GM10266 (cell line): ENCODE results near the gene SUCNR1.
"Not testable (repeated sequence)": the region's sequence is repeated elsewhere in the genome, so short reads cannot be mapped to it uniquely, and the experiment has no call there.

Experiments used
- DNase-seq: peaks from one replicate; pipeline ENCODE4 v3.0.0; 2012; ENCODE audit errors: extremely low spot score
- CTCF ChIP-seq: IDR thresholded peaks from 2 replicates; pipeline ENCODE4 v1.5.1; 2012; ENCODE audit warnings: mild to moderate bottlenecking, low read depth; ENCODE audit not compliant: control insufficient read depth, insufficient read depth; ENCODE audit errors: missing control alignments

The SUCNR1 gene

GRCh38 chr3:151880416-151880690 is 6.9 kb downstream of the SUCNR1 start:
- no peak for TF ChIP-seq CTCF
- no peak for DNase-seq

- no peak for TF ChIP-seq CTCF
- no peak for DNase-seq
Measured at GRCh38 chr3:151881137-151881536, 7.7 kb downstream of the SUCNR1 start.

- not testable (repeated sequence) for DNase-seq
Measured at GRCh38 chr3:151885397-151885796, 12.0 kb downstream of the SUCNR1 start.

GRCh38 chr3:151887450-151888211 is 14.2 kb downstream of the SUCNR1 start:
- DNase-seq = not testable (repeated sequence)

GRCh38 chr3:151890721-151891141 is 17.3 kb downstream of the SUCNR1 start:
- no peak for DNase-seq
- TF ChIP-seq CTCF = no peak

GRCh38 chr3:151891721-151892120 is 18.3 kb downstream of the SUCNR1 start:
- TF ChIP-seq CTCF = no peak
- no peak for DNase-seq

- no peak for TF ChIP-seq CTCF
- DNase-seq = no peak
Measured at GRCh38 chr3:151894219-151894618, 20.8 kb downstream of the SUCNR1 start.

- DNase-seq = no peak
- TF ChIP-seq CTCF = no peak
Measured at GRCh38 chr3:151895478-151896241, 22.2 kb downstream of the SUCNR1 start.
